Inferior parietal cortex (tissue), 1 donor: ENCODE results near the gene CKMT2.

Experiments
- DNase-seq: peaks from one replicate; pipeline ENCODE4 v3.0.0-alpha.2; 2016; ENCODE audit errors: extremely low spot score

The CKMT2 gene

GRCh38 chr5:81305785-81306184, 72.7 kb downstream of the CKMT2 start:
- DNase-seq, result no peak

- no peak for DNase-seq
These were observed 75.7 kb downstream of the CKMT2 start for GRCh38 chr5:81308836-81309235.

DNA sequence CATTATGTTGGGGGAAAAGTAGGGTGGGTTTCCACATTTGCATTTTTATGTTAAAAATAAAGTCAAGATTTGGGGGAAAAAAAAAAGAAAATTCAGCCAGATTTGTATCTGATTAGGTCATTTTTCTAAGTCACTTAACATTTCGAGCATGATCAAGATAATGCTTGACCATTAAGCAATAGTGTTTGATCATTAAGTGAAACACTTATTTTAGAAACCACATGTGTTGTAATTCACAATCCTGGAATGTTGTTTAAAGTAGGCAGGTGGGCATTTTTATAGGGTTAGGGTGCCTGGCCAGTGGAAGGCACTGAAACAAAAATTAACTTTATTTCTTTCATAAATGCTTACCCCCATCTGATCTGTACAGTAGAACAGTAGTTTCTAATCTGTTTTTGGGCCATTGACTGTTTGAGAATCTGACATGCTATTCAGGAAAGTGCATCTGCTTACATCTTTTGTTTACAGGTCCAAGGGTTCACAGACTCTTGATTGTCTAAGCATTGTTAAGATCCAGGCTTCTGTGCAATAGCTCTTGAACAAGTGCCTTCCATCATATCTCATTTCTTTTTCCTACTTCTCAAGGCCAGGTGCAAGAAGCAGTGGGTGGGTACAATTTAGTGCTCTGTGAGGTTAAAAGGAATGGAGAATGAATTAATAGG, 77.4 kb downstream of the CKMT2 start:
- no peak for DNase-seq

GRCh38 chr5:81313278-81313677, 80.2 kb downstream of the CKMT2 start:
- no peak for DNase-seq

GRCh38 chr5:81313686-81314085, 80.6 kb downstream of the CKMT2 start:
- no peak for DNase-seq

GRCh38 chr5:81314581-81314980, 81.5 kb downstream of the CKMT2 start:
- no peak for DNase-seq

DNA sequence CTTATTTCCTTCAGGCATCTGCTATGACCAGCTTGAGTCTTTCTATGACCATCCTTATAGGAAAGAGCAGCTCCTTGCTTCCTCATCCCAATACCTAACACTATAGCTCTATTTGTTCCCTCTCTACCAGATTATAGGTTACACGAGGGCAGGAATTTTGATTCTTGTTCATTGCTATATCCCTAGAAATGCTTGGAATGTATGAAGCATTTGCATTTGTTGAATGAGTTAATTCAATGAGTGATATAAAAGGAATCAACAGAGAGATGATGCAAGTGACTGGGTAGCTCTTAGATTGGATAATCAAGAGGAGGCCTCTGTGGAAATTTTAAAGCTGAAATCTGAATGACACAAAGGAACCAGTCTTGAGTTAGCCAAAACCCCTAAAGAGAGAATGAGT, 82.2 kb downstream of the CKMT2 start:
- no peak for DNase-seq

DNA sequence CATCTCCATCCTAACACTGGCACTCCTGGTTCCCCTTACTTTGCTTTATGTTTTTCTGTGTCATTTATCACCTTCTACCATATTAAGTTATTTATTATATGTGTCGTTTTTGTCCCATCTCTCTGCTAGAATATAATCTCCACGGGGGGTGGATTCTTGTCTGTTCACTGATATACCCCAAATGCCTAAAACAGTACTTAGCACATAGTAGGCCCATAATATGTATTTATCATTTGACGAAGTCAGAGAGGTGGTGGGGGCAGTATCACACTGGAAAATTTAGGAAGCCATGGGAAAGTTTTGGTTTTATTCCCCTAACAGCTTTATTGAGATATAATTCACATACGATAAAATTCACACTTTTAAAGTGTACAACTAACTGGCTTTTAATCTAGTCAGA, 82.7 kb downstream of the CKMT2 start:
- no peak for DNase-seq
